Right ventricle myocardium superior (tissue), 1 donor: ENCODE data around the gene HES3. TPM values are rescaled to one million over a fixed set of nuclear protein-coding genes. Genes with fewer than 3 reads are reported as not detected.

Source experiments
- ATAC-seq: fragments of 200-7000 bp; cut with Tn5 transposase; one replicate; pipeline ENCODE4 v1.9.1; 2020; ENCODE audit warnings: mild to moderate bottlenecking; ENCODE audit not compliant: poor library complexity
- DNase-seq: peaks from one replicate; pipeline ENCODE4 v3.0.0-alpha.2; 2020
- intact Hi-C: fragments of 100-400 bp; cut with DNase I; formaldehyde crosslinking; loops from one replicate; pipeline ENCODE4 v1.11.2; 2022
- long read RNA-seq: library from polyadenylated mRNA; unstranded; transcript quantifications from one replicate; pipeline ENCODE4 v2.0.0, GENCODE V29; 2021
- total RNA-seq: library from RNA; stranded (reverse); fragmentation: NEBNext Ultra II Directional; extraction: Animal tissue kit (Norgen Biotek cat#: 25700); gene quantifications from one replicate; pipeline ENCODE4 v1.2.1, GENCODE V29; 2021
- donor health status: DM: no; HTN: yes; CAD: no; lungs with severe emphysema.

HES3 gene
- not detected for total RNA-seq
- long read RNA-seq = 0 reads

GRCh38 chr1:6243993-6244392 is at the start of gene HES3:
Gene HES3 (plus strand): TSS chr1:6244179. CDS start chr1:6244366, 187 bp downstream.
- DNase-seq (no peak), ATAC-seq (no peak)
- intact Hi-C loops = no loop called here

- no peak for DNase-seq
- intact Hi-C loops = no loop called here
- ATAC-seq = no peak
These were observed 46.1 kb upstream of the HES3 start for GRCh38 chr1:6197746-6198427.

- DNase-seq (peak; percentile 52), ATAC-seq (peak; percentile 4)
- intact Hi-C loops = no loop called here
These were observed 45.2 kb upstream of the HES3 start for GRCh38 chr1:6198646-6199297.

- peak; percentile 99 for DNase-seq
- intact Hi-C loops = loop anchor here (5.0 kb wide), 1 partner anchor 38 kb away; the partner anchor contains the start of gene ICMT
- peak; percentile 99 for ATAC-seq
These were observed 44.4 kb upstream of the HES3 start, which contains the start of gene RPL22 for GRCh38 chr1:6199298-6200187. Gene RPL22 (minus strand): TSS chr1:6199595. CDS start chr1:6199573, 22 bp downstream.

- DNase-seq = no peak
- intact Hi-C loops = loop anchor here (5.0 kb wide), 1 partner anchor 37 kb away; the partner anchor contains the start of gene ICMT
- no peak for ATAC-seq
These were observed 43.7 kb upstream of the HES3 start for GRCh38 chr1:6200188-6200809.

- DNase-seq = no peak
- intact Hi-C loops = loop anchor here (5.0 kb wide), 1 partner anchor 35 kb away; the partner anchor contains the start of gene ICMT
- no peak for ATAC-seq
These were observed 41.7 kb upstream of the HES3 start for GRCh38 chr1:6202256-6202655.

GRCh38 chr1:6205849-6206519 is 38.0 kb upstream of the HES3 start, which contains the start of gene RNF207:
Gene RNF207 (plus strand): TSS chr1:6206119. CDS start chr1:6206536, 417 bp downstream.
- intact Hi-C loops = no loop called here
- DNase-seq (peak; percentile 79), ATAC-seq (peak; percentile 74)

GRCh38 chr1:6206520-6206855 is 37.5 kb upstream of the HES3 start:
- intact Hi-C loops = no loop called here
- ATAC-seq (peak; percentile 4), DNase-seq (no peak)

GRCh38 chr1:6207075-6207885 is 36.7 kb upstream of the HES3 start:
- intact Hi-C loops = no loop called here
- ATAC-seq (peak; percentile 44), DNase-seq (peak; percentile 56)

GRCh38 chr1:6207921-6208320 is 36.1 kb upstream of the HES3 start:
- DNase-seq = no peak
- intact Hi-C loops = no loop called here
- ATAC-seq = no peak

GRCh38 chr1:6208723-6209660 is 35.0 kb upstream of the HES3 start:
- ATAC-seq (peak; percentile 26), DNase-seq (peak; percentile 72)
- intact Hi-C loops = no loop called here

- no peak for ATAC-seq
- intact Hi-C loops = no loop called here
- DNase-seq = no peak
These were observed 34.1 kb upstream of the HES3 start for GRCh38 chr1:6209661-6210580.

- intact Hi-C loops = no loop called here
- ATAC-seq (no peak), DNase-seq (no peak)
These were observed 33.2 kb upstream of the HES3 start for GRCh38 chr1:6210591-6211355.

GRCh38 chr1:6211731-6212130 is 32.2 kb upstream of the HES3 start:
- intact Hi-C loops = no loop called here
- no peak for ATAC-seq
- DNase-seq = no peak
